ENCODE data around the gene SHANK2.

SHANK2 gene

DNA sequence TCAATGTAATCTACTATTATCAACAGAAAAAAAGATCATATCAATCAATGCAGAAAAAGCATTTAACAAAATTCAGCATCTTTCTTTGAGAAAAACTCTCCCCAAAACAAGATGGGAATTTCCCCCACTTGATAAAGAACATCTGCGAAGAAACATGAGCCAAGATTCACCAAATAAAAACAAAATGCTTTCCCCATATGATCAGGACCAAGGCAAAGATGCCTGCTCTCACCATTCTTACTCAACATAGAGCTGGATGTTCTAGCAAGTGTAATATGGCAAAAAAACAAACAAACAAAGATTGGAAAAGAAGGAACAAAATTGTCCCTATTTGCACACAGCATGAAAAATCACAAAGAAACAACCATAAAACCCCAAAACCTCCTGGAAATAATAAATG is 23.4 kb downstream of the SHANK2 start:
- TF ChIP-seq, protein P1, sequence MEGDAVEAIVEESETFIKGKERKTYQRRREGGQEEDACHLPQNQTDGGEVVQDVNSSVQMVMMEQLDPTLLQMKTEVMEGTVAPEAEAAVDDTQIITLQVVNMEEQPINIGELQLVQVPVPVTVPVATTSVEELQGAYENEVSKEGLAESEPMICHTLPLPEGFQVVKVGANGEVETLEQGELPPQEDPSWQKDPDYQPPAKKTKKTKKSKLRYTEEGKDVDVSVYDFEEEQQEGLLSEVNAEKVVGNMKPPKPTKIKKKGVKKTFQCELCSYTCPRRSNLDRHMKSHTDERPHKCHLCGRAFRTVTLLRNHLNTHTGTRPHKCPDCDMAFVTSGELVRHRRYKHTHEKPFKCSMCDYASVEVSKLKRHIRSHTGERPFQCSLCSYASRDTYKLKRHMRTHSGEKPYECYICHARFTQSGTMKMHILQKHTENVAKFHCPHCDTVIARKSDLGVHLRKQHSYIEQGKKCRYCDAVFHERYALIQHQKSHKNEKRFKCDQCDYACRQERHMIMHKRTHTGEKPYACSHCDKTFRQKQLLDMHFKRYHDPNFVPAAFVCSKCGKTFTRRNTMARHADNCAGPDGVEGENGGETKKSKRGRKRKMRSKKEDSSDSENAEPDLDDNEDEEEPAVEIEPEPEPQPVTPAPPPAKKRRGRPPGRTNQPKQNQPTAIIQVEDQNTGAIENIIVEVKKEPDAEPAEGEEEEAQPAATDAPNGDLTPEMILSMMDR (conservative IDR thresholded peaks at IDR 0.05; ENCODE audit: low read depth, low read length) = no peak
- no peak overlapping the region for H3K4me3 ChIP-seq (ENCODE audit: low read depth, low read length)
- DNase-seq (ENCODE audit: low read depth) = no peak

DNA sequence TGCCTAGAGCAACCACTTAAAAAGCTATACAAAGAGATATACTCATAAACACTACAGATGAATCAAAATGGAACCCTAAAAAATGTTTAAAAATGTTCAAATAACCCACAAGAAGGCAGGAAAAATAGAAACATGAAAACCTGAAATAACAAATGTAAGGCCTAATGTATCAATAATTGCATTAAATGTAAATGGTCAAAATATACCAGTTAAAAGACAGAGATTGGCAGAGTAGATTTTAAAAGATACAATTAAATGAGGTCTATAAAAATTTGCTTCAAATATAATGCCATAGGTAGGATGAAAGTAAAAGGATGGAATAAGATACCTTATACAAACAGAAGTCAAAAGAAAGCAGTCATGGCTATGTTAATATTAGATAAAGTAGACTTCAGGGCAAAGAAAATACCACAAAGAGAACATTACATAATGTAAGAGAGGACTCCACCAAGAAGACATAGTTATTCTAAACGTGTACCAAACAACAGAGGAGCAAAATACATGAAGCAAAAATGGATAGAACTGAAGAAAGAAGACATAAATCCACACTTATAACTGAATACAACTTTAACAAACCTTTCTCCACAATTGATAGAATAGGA is 25.2 kb downstream of the SHANK2 start:
- no peak overlapping the region for H3K4me3 ChIP-seq (ENCODE audit: low read depth, low read length)
- no peak for DNase-seq (ENCODE audit: low read depth)

DNA sequence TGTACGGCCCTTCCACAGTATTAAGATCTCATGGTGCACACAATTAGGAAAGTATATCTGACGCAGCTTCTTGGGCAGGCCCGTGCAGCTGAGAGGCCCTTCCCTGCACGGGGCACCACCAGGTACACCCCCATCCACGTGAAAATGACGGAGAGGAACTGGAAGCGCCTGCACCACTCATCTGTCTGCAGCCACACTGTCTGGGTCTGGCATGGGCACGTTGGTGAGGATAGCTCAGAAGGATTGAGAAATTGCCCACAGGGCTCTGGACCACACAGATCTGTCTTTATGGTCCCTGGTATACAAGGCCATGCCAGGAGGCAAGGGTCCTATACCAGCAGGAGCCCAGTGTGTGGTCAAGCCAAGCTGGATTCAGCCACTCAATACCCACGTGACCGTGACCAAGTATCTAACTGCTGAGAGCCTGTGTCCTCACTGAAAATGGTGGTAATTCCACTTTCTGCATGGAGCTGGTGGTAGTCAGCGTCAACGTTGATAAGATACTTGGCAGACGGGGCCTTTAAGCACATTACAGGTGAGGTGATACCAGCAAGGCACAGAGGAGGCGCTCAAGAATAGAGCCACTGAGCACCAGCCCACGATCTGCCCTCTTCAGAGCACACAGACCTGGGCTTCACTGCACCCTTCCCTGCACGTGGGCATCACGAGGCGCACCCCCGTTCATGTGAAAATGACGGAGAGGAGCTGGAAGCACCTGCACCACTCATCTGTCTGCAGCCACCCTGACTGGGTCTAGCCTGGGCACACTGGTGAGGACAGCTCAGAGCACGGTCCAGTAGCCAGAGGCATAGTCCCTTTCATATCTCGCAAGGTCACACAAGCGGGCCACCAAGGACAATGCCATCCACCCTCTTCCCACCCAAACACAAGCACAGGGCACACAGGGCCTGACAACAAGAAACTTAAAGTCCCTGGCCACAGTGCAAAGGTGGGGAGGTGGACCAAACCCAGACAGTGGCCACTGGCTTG is 28.4 kb downstream of the SHANK2 start:
- H3K4me3 ChIP-seq (ENCODE audit: low read depth, low read length) = no peak overlapping the region
- TF ChIP-seq, protein P1 (conservative IDR thresholded peaks at IDR 0.05; ENCODE audit: low read depth, low read length) = no peak
- DNase-seq (ENCODE audit: low read depth) = no peak

More for the DNA sequence above, 25.2 kb downstream of the SHANK2 start:
- TF ChIP-seq, protein P1 (conservative IDR thresholded peaks at IDR 0.05; ENCODE audit: low read depth, low read length) = no peak

DNA sequence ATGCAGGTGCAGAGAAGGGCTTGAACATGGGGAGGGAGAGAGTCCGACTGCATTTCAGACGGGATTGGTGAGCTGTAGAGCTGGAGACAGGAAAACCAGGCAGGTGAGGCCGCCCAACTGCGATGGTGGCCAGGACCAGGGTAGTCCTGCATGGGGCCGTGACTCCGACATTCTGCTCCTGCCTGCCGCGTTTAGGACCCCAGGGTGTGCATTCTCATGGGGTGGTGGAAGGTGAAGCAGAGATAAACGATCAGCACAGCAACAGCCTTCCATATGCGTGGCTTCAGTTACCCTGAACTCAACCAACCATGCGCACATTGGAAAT is 29.3 kb downstream of the SHANK2 start:
- DNase-seq (ENCODE audit: low read depth) = no peak
- no peak overlapping the region for H3K4me3 ChIP-seq (ENCODE audit: low read depth, low read length)
- TF ChIP-seq, protein P1 (conservative IDR thresholded peaks at IDR 0.05; ENCODE audit: low read depth, low read length) = no peak

DNA sequence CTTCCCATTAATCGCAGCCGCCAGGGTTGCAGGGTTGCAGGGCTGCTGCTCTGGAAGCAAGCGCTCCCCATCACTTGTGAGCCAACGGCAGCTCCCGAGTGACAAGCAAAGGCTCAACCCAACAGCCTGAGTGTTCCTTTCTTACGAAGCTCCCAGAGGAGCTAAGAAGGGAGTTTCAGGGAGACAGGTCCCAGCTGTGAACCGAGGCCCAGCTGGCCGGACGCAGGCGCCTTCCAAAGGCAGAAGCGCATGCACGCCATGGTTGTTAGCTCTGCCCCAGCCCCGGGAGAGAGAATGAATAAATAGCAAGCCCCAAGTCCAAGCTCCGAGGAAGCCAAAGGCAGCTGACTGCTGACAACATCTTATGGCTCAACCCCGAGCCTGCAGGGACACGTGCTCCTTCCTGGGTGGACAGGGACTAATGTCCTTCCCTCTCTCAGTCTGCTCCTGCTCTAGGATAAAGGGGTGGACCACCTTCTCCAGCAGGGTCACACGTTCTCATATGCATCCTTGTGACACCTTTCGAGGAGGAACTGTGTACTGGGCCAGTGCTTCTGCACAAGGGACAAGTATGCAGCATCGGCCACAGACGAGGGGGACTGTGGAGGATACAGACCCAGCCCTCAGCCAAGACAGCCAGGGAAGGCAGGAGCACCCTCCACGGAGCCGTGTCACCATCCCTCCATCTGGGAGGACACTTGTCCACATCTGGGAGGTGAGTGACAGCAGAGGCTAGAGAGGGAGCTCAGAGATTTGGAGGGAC is 29.9 kb downstream of the SHANK2 start:
- no peak overlapping the region for H3K4me3 ChIP-seq (ENCODE audit: low read depth, low read length)
- DNase-seq (ENCODE audit: low read depth) = no peak
- TF ChIP-seq, protein P1 (conservative IDR thresholded peaks at IDR 0.05; ENCODE audit: low read depth, low read length) = no peak

DNA sequence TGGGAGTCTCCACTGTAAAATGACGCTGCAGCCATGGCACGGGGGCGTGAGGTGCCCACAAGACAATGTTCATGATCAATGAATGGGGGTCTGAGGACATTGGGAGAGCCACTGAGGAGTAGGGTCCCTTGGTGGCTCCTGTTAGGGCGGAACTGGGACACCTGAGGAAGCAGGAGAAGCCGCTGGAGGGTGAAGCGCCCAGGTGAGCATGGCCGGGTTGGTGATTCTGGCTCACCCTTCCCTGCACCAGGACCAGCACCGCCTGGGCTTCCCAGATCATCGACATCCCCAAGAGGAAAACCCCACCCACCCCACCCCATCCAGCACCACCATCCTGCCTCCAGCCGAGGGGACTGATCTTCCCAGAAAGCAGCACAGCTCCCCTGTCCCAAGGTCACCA is 30.6 kb downstream of the SHANK2 start:
- DNase-seq (ENCODE audit: low read depth) = no peak

More for the DNA sequence above, 30.6 kb downstream of the SHANK2 start:
- TF ChIP-seq, protein P1 (conservative IDR thresholded peaks at IDR 0.05; ENCODE audit: low read depth, low read length) = no peak
- no peak overlapping the region for H3K4me3 ChIP-seq (ENCODE audit: low read depth, low read length)

Data from choroid plexus epithelial cell (primary cell).